Putamen (tissue), 1 donor: ENCODE results near the gene IRS4.

Source experiments
- DNase-seq: peaks from one replicate; pipeline ENCODE4 v3.0.0-alpha.2; 2016; ENCODE audit warnings: low spot score

The IRS4 gene

GRCh38 chrX:108736509-108737479 is at the start of gene IRS4:
TSS of gene IRS4 (minus strand) at chrX:108736563.
- no peak for DNase-seq

GRCh38 chrX:108772549-108772948 is 36.2 kb upstream of the IRS4 start:
- no peak for DNase-seq

DNA sequence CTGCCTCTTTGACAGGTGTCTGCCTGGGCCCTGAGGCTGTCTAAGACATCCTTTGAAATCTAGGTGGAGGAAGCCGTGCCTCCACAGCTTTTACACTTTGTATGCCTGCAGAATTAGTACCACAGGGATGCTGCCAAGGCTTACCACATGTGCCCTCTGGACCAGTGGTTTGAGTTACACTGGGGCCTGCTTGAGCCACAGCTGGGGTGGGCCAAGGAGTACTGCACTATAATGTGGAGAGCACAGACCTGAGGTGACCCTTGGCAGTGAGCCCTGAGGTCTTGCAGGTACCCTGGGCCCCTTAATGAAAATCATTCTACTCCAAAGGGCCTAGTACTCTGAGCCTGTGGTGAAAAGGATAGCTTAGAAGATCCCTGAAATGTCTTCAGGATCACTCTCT is 27.2 kb upstream of the IRS4 start:
- no peak for DNase-seq

DNA sequence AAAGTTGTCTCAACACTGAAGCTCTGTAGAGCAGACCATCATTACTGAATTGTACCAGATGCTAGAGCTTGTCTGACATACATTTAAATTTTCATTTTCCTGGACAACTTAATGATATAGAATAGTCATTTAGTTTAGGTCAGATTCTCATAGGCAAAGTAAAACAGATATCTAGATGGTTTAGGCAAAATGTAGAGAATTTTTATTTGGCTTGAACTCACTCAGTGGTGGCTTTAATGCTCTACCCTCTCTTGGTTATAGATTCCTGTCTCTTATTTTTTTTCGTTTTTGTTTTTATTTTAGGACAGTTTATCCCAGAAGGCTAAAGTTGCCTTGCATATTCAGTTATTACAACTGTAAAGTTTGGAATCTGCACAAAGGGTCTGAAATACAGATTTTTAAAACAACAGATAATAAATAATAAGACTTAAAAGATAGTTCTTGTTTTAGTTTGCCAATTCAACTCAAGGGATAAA is 4.0 kb upstream of the IRS4 start:
- no peak for DNase-seq

- no peak for DNase-seq
These were observed 1.4 kb upstream of the IRS4 start for GRCh38 chrX:108737754-108738153.

GRCh38 chrX:108735679-108736508 is 469 bp downstream of the IRS4 start:
- DNase-seq, result no peak

GRCh38 chrX:108735091-108735678 is 1.2 kb downstream of the IRS4 start:
- no peak for DNase-seq

DNA sequence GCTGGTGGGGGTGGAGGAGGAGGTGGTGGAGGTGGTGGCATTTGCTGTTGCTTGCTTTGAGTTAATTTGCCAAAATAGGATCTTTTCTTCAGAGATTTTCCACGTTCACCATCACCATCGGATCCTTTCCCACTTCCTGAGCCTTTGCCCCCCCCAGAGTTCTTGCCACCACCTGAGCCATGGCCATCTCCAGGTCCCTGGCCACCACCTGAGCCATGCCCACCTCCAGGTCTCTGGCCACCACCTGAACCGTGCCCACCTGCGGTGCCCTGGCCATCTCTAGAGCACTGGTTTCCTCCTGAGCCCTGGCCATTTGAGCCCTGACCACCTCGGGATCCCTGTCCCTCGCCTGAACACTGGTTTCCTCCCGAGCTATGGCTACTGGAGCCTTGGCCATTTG is 1.9 kb downstream of the IRS4 start:
- DNase-seq, result no peak

GRCh38 chrX:108732630-108733321 is 3.6 kb downstream of the IRS4 start:
- DNase-seq, result no peak

DNA sequence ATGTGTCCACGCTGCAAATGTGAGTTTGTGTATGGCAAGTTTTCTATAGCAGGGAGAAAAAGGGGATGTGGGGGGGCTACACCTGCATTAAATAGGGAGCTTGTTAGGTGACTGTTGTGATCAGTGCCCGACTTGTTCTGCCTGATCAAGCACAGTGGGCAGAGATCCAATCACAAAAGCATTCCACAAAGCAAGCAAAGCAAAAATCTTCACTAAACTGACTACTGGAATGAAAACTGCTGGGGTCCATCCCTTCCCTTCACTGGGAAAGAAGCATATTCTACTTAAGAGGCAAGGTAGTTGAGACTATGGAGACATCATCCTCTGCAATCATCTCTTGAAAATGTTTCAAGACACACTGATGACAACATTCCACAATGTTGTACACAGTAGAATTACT is 5.2 kb downstream of the IRS4 start:
- DNase-seq, result no peak

DNA sequence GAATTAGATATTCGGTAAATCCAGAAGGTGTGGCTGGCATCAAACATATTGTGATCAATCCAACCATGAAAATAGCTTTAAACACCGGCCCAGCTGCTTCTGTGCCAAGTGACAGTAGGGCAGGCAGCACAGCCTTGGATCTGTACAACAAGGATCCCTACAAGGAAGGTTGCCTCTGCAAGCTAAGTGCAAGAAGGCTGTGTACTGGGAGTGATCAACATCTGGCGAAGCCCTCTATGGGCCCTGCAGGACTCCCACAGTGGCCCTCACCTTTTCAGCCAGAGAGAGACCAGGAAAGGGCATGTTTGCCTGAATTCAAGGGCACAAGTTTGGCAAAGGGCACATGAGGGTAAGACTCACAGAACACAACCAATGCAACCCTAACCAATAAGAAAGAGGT is 9.6 kb downstream of the IRS4 start:
- no peak for DNase-seq

GRCh38 chrX:108722561-108722960 is 13.8 kb downstream of the IRS4 start:
- DNase-seq, result no peak

DNA sequence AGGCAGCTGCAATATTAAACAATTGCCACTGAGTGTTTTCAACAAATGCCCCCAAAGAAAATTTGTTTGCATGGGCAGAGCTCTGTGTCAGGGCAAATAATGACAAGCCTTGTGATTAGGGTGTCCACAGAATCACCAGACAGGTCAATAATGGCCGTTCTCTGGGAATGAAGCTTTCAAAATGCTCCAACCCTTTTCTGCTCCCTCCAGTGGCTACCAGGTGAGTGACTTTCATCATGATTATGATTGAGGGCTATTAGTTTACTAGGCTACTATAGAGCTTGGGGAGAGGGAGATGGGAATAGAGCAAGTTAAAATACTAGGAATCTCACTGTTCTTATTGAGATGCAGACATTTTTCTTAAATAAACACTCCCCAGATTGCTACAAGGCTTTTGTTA is 23.5 kb downstream of the IRS4 start:
- no peak for DNase-seq

DNA sequence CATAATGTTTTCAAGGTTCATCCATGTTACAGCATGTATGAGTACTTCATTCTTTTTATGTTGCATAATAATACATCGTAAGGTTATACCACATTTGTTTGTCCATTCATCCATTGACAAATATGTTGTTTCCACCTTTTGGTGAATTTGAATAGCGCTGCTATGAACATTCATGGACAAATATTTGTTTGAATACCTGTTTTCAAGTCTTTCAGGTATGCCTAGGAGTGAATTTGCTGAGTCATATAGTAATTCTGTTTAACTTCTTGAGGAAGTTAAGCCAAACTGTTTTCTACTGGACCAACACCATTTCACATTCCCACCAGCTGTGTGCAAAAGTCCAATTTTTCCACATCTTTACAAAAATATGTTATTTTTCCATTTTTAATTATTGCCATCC is 31.5 kb downstream of the IRS4 start:
- DNase-seq, result no peak

DNA sequence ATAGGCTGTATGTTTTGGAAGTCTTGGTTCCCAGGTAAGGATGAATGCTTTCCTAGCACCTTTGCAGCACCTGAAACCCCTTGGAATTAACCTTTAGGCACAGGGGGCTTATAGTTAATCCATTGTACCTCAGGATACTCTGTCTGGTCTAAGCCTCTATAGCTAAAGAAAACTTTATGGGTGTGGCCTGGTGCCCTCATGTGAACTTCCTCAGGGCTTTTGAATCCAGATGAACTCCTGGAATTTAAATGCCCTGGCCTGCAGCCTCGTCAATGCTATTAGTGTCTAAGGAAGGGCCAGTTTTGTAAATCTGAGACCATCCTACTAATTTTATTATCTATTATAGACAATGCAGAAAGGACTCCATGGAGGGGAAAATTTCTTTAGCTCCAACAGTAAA is 33.8 kb downstream of the IRS4 start:
- DNase-seq, result no peak

DNA sequence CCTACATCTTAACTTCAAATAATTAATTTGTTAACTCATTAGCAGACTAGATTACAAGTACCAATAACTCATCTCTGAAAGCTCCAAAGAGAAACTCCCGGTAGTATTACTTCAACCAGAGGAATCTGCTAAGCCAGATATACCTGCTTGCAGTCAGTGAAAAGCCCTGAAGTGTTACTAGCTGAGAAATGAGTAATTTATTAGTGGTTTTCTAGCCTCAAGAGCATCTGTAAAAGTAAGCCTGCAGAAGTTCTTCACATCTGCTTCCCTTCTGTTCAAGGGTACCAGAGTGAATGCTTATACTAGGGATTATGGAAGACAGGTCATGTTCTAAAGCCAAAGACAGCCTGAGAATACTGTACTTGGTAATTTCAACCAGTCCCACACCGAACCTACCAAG is 34.7 kb downstream of the IRS4 start:
- DNase-seq, result no peak

DNA sequence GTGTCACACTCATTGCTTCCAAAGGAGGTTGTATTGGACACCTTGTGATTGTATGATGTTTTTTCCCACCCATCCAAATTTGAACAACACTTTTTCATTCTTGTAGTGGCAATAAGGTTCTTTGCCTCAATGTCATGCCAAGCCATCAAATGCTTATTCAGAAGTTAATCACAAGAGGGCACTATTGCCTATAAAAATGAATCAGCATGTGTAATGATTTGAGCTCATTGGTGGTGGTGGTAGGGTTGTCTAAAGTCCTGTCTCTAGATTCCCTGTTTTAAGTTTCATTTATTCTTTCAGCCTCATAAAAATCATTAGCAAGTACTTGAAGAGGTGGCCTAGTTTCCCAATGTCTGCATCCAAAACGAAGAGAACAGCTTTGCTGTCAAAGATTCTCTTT is 37.0 kb downstream of the IRS4 start:
- peak; percentile 7 for DNase-seq

- DNase-seq, result no peak
These were observed 39.7 kb downstream of the IRS4 start for GRCh38 chrX:108696690-108697089.
